ENCODE data around the gene MAU2.
A peak's percentile ranks its signal among the peaks of the same experiment; 100 is the strongest.
"Not testable (repeated sequence)": the region's sequence is repeated elsewhere in the genome, so short reads cannot be mapped to it uniquely, and the experiment has no call there.

Gene MAU2

DNA sequence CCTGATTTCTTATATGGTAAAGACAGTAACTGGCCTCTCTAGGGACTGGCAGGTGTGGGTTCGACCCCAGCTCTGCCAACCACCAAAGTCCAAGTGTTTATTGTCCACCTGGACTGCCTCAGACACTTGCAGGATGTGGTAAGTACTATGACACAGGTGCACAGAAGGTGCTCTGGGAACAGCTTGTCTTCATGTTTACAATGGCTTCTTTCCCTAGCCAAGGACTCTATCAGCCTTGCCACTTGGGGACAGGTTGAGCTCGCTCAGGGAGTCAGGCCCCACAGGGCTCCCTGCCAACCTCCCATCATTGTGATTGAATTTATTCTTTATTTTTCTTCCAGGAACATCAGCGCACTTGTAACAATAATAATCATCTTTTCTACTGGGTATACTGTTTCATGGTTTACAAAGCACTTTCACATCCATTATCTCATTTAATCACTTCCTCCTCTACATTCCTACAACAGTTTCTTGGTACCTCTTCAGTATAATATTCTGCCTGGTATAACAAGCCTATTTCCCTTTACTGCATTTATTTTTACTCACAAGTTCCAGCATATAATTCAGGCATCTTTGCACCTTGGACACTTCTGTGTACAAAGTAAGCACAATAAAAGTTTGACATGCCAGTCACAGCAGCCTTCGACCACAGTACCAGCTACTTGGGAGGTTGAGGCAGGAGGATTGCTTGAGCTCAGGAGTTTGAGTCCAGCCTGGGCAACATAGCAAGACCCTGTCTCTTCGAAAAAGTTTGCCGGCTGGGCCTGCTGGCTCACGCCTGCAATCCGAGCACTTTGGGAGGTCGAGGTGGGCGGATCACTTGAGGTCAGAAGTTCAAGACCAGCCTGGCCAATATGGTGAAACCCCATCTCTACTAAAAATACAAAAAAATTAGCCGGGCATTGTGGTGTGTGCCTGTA is 60.6 kb downstream of the MAU2 start:
- no peak overlapping the region for H3K4me3 ChIP-seq (ENCODE audit: low read depth, low read length)

DNA sequence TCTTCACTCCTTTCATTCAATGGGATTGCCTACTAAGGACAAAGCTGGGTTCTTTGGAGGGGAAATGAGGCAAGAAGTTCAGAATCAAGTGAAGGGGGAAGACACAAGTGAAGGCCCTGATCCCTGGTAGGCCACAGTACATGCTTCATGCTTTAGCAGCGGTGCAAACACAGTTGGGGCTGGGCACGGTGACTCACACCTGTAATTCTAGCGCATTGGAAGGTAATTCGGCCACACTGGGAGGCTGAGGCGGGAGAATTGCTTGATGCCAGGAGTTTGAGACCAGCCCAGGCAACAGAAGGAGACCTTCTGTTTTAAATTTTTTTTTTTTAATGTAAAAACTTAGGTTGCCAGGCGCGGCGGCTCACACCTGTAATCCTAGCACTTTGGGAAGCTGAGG is 61.5 kb downstream of the MAU2 start:
- H3K4me3 ChIP-seq (ENCODE audit: low read depth, low read length): no peak overlapping the region

DNA sequence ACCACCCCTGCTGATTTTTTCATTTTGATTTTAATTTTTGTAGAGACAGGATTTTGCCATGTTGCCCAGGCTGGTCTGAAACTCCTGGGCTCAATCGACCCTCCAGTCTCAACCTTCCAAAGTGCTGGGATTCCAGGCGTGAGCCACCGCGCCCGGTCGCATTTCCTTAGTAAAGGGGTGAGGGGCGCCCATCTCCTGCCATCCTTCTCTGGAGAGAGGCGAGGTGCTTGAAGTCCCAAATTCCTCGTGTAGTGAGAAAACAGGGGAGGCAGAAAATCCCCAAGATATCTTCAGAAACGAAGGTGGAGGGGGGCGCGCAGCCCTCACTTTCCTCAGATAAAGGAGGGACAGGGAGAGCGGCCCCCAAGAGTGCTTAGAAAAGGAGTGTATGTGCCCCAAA is 63.9 kb downstream of the MAU2 start:
- H3K4me3 ChIP-seq (ENCODE audit: low read depth, low read length): no peak overlapping the region

DNA sequence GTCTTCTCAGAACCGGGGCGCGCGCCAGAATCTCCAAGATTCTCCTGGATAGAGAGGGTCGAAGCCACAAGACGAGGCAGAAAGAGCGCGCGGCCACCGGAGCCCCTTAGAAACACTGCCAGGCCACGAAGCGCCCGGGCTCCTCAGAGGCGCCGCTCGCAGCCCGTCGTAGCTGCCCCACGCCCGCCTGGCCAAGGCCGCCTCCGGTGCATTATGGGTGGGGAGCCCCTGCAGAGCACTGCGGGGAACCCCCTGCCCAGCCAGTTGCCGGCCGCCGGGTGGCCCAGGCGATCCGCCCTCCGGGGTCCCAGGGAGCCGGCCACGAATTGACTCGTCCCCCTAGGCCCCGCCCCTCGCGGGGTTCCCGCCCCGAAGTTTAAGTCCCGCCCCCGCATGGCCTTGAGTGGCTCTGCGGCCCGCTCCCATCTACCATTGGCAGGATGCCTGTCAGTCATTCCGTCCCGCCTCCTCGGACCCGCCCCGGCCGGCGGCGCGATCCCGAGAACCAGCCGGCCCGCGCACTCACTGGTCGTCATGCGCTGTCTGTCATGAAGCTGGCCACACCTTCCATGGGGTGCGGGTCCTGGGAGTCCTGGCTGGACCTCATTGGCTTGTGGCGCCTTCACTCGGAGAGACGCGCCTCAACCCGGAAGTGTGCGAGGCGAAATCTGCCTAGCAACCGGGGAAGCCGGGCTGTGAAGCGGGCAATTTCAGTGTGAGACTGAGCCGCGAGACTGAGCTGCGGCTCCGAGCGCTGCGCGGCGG is 64.7 kb downstream of the MAU2 start:
- peak overlapping the region; percentile 73 for H3K4me3 ChIP-seq (ENCODE audit: low read depth, low read length)

DNA sequence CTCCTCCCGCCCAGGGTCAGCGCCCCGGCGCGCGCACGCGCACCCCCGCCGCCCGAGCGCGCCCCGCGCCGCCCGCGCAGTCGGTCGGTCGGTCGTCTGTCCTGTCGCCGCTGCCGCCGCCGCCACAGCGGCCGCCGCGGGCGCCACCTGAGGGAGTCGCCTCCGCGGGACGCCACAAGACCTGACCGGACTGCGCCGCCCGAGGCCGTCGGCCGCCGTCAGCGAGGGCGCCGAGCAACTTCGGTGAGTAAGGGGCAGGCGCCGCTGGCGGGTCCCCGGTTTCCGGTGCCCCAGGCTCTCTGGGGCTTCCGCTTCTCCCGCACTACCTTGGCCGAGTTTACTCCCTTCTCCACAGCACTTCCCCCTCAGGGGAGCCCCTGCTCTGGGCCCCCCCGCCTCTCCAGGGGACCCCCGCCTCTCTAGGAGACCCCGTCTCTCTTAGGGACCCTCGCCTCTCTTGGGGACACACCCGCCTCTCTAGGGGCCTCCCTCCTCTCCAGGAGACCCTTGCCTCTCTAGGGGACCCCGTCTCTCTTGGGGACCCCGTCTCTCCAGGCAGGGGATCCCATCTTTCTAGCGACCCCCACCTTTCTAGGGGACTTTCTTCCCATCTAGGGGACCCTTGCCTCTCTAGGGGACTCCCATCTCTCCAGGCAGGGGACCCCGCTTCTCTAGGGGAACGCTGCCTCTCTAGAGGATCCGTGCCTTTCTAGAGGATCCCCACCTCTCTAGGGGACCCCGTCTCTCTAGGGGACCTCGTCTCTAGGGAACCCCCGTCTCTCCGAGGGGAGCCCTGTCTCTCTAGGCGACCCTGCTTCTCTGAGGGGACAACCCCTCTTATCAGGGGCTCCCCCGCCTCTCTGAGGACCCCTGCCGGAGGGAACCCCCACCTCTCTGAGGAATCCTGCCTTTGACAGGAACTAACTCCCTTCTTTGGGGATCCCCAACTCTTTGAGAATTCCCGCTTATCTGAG is 65.6 kb downstream of the MAU2 start:
- H3K4me3 ChIP-seq (ENCODE audit: low read depth, low read length): peak overlapping the region; percentile 73

DNA sequence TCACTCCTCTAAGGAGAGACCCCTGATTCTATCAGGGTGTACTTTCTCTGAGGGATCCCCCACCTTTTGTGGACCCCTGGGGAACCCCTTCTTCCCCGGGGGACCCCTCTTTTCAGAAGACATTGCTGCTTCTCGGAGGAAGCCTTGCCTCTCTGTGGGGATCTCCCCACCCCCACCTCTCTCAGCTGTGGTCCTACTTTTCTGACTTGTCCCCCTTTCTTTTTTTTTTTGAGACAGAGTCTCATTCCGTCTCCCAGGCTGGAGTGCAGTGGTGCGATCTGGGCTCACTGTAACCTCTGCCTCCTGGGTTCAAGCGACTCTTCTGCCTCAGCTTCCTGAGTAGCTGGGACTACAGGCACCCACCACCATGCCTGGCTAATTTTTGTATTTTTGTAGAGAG is 66.5 kb downstream of the MAU2 start:
- H3K4me3 ChIP-seq (ENCODE audit: low read depth, low read length): no peak overlapping the region

DNA sequence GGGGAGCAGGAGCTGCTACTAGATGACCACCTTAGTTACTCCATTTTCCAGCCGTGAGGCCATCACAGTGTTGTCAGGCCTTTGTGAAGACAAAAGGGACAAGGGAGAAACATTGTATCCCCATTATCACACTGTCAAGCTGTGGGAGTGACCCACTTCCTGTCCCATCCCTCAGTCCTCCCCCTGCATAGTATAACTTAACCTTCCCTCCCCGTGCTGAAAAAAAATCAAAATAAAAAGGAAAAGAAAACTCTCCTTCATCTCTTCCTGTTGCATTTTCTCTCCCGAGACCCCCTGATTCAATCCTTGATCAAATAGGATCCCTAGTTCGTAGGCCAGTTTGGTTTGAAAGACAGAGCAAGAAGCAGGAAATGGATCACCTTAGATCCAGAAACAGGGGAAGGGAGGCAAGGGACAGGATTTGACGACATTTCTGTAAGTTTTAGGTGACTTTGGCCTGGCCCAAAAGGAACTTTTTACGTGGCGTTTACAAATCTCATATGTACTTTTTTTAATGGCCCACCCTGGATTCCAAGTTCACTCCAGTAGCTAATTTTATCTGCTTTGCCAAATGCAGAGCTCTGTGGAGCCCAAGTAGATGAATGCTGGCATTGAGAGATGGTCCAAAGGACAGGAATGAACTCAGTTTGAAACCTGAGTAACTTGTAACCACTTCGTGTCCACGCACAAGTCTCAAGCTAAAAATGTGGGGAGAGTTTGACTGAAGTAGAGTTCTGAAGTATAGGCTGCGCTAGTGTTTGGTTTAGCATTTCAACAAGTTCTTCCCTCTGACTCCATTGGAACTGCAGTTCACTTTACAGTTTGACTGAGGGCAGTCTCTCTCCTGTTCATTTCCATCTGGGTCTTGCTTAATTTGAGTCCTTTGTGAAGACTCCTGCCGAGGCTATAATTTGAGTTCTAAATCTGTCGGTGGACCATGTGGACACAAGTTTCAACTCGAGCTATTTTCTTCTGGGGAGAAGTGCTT is 68.2 kb downstream of the MAU2 start:
- H3K4me3 ChIP-seq (ENCODE audit: low read depth, low read length): no peak overlapping the region

DNA sequence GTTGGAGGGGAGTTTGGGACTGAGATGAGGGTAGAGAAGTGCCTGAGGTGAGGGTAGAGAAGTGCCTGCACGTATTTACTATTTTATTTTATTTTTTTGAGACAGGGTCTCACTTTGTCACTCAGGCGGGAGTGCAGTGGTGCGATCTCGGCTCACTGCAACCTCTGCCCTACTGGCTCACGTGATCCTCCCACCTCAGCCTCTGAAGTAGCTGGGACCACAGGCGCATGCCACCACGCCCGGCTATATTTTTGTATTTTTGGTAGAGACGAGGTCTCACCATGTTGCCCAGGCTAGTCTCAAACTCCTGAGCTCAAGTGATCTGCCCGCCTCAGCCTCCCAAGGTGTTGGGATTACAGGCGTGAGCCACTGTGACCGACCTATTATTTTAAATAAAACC is 69.1 kb downstream of the MAU2 start:
- H3K4me3 ChIP-seq (ENCODE audit: low read depth, low read length): not testable (repeated sequence)

DNA sequence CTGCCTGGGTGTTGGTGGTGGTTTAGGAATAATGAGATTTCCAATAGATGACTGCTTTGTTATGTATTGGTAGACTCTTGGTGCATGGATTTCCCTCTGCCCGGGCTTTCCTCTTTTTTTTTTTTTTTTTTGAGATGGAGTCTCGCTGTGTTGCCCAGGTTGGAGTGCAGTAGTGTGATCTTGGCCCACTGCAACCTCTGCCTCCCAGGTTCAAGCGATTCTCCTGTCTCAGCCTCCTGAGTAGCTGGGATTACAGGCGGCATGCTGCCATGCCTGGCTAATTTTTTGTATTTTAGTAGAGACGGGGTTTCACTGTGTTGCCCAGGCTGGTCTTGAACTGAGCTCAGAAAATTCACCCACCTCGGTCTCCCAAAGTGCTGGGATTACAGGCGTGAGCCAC is 73.7 kb downstream of the MAU2 start:
- H3K4me3 ChIP-seq (ENCODE audit: low read depth, low read length): not testable (repeated sequence)

DNA sequence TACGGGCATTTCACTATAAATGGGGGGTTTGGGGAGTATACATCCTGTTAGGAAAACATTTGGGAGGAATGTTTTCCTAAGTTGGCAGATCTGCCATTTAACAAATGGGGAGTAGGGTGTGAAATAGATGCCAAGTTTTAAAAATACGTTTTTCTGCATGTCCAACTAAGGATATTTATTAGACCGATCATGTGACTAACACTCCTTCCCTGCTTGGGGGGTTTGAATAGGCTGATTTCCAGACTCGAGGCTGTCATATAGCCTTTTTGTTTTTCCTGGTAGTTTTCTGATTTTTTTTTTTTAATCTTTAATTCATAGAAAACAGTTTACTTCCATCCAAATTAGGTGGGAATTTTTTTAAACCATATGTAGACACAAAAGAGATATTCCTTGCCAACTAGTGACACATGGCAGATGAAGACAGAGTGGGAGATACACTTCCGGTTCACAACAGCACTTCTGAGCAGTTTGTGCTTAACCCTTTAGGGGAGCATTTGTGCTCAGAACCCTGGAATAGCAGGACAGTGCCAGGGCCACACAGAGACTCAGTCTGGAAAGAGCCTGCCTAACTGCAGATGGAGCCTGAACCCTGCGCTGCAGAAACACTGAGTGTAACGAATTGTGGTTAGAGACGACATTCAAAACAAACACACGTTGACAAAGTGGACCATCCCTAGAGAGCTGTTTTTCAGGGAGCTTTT is 79.3 kb downstream of the MAU2 start:
- H3K4me3 ChIP-seq (ENCODE audit: low read depth, low read length): no peak overlapping the region

DNA sequence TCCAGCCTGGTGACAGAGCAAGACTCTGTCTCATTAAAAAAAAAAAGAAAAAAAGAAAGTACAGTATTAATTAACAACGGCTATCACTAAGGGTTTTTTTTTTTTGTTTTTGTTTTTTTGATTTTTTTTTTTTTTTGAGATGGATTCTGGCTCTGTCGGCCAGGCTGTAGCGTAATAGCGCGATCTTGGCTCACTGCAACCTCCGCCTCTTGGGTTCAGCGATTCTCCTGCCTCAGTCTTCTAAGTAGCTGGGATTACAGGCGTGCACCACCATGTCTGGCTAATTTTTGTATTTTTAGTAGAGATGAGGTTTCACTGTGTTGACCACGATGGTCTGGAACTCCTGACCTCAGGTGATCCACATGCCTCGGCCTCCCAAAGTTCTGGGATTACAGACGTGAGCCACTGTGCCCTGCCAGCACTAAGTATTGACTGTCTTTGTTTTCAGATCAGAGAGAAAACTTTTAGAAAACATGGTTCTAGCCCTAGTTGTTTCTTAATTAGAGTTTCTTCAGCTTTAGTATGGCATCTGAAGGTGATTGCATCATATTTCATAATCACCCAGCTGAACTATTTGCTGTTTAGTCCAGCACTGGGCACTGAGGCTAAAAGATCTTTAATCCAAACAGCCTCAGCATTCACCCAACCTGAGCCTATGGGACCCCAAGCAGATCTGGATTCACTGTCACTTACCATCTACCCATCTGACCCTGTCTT is 82.2 kb downstream of the MAU2 start:
- H3K4me3 ChIP-seq (ENCODE audit: low read depth, low read length): no peak overlapping the region

DNA sequence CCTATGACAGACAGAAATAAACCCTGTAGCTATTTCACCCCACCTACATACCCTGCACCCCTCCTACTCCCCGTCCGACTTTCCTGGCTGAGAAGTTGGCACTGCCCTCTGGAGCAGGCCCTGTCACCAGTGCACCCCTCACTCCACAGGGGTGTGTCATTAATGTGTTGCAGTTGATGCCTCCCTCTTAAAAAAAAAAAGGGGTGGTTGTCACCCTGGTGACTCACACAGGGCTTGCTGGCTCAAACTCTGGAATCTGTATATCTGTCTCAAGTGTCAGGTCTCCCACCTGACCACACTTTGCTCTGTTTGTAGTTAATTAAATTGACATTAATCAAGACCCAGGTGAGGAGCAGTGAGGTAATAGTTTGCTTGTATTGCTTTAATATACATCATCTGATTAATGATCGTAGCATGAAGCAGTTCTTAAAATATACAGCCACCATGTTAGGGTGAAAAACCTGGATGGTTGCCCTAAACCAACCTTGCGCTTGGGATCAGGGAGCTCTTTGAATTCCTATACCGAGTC is 82.8 kb downstream of the MAU2 start:
- H3K4me3 ChIP-seq (ENCODE audit: low read depth, low read length): no peak overlapping the region

DNA sequence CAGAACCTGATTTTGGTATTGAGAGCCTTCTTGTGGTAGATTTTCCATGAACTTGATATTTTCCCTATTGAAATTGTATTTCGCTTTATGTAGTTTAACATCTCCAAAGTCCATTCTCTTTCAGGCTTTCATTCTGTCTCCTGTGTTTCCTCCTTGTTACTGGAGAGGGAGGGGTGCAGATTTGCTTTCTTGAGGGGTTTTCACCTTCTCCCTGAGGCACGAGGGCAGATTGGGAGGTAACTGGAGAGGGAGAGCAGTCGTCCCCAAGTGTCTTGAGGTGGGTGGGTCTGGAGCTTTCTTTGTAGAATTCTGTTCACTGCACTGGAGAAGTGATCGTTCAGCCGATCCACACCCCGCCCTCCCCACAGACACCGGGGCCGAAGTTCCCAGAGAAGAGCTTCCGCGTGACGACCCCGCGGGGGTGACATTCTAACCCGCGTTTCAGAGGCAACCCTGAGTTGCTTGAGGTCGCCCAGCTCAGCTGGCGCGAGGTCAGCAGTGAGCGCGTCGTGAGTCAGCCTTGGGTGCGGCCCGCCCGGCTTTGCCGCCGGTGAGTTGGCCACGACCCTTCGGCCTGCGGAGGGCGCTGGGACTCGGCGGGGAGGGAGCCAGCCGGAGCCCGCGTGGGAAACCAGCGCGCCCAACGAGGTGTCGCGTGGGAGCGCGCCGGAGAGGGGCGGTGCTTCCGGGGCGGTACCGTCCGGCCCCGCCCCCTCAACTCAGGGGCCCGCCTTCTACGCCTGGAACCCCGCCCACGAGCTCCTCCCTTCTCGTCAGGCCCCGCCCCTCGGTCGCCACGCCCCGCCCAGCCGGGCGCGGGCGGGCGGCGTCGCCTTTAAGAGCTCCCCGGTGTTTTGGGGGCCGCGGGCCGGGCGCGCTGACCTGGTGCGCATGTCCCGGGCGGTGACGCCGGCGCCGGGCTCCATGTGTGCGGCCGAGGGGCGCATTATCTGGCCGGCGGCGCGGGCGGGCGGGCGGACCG is 84.5 kb downstream of the MAU2 start, which contains the start of gene GATAD2A:
TSS of gene GATAD2A (plus strand) at position 797 of the 982 bp plus-strand sequence. CDS start 59,671 bp downstream, outside the sequence.
- peak within 1 kb of the TSS; percentile 74 for H3K4me3 ChIP-seq (ENCODE audit: low read depth, low read length)

DNA sequence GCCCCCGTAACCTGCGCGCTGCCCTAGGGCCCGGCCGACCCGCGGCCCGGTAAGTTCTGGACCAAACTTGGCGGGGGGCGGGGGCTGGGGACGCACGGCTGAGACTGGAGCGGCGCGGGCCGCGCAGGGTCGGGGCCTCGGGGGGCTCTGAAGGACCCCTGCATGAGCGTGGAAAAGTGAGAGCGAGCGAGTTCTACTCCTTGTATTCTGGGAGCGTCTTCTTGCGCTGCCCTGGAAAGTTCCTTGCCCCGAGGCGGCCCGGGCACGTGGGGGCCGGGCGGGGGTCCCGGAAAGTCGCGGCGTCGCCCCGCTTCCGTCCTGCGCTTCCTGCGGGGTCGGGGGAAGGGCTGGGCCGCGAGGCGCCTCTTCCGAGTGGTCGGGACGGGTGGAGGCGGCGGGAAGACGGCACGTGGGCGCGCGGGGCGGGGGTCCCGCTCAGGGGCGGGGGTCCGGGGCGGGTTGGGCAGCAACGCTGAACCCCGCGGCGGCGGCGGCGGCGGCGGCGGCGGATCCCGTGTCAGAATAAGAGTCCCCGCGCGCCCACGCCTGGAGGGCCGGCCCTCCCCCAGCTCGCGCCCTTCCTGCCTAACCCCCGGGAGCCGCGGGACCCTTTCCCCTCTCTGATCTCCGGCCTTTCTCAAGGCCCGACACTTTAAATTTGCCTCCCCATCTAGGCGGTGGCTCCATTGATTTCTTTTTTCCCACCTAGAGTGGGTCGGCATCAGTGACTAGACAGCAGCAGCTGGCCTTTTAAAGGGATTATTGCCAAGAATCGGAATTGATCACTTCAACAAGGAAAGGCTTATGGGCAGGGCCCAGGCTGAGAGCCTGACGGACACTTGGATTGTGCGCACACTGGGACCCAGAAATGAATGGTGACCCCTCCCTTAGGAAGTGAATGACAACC is 85.6 kb downstream of the MAU2 start:
- H3K4me3 ChIP-seq (ENCODE audit: low read depth, low read length): peak overlapping the region; percentile 74

DNA sequence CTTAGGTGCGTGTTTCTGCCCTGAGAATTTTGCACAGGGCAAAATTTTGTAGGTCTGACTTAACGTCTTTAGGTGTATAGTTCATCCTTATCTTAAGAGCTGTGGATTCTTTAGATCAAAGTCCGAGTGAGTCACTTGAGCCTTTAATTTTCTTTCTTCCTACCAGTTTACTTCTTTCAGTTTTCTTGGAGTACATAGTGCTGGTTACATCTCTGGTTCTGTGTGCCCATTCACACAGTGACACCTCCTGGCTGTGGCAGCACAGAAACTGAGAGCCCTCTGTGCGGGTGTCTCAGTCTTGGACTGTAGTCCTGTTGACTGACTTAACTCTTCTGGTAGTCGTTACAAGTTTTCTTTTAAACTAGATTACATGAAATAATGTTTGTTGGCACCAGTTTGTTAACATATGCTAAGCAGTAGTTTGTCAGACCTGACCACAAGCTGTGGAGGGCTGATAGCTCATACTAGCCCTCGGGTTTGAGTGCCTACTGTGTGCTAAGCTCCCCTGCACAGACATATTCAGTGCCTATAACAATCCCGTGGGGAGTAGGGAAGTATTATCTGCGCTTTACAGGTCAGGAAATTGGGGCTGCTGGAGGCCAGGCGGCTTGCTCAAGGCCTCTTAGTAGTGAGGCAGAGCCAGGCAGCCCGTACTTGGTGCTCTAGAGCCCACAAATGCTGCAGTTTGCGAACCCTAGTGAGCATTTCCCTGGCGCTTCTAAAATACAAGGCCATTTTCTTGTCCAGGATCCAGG is 86.4 kb downstream of the MAU2 start:
- H3K4me3 ChIP-seq (ENCODE audit: low read depth, low read length): peak overlapping the region; percentile 74

All from iPS-11a (cell line).